Cardiac fibroblast (primary cell): ENCODE results near the gene GPR12.

Experiments used
- DNase-seq, 2 donors: peaks; one replicate each; pipeline versions ENCODE4 v3.0.0 to v3.0.0-alpha.2; 2010; ENCODE audit warnings: low read depth in 2 of 2
- H3K4me3 ChIP-seq, 2 donors: replicated peaks in 1 of 2; 1 replicate in 1 of 2; 2 replicates in 1 of 2; pipeline ENCODE4 v1.5.1; 2011; ENCODE audit warnings: low read depth in 2 of 2, low read length in 2 of 2, mild to moderate bottlenecking in 2 of 2, moderate library complexity in 1 of 2
- TF ChIP-seq, protein P1 (sequence below): IDR thresholded peaks from one replicate; pipeline ENCODE4 v1.5.1; 2011; ENCODE audit warnings: low read depth, mild to moderate bottlenecking, low read length, inconsistent platforms

GPR12 gene

GRCh38 chr13:26760832-26761582, 421 bp upstream of the GPR12 start:
- DNase-seq: no peak
- H3K4me3 ChIP-seq: no peak overlapping the region
- TF ChIP-seq, protein P1, sequence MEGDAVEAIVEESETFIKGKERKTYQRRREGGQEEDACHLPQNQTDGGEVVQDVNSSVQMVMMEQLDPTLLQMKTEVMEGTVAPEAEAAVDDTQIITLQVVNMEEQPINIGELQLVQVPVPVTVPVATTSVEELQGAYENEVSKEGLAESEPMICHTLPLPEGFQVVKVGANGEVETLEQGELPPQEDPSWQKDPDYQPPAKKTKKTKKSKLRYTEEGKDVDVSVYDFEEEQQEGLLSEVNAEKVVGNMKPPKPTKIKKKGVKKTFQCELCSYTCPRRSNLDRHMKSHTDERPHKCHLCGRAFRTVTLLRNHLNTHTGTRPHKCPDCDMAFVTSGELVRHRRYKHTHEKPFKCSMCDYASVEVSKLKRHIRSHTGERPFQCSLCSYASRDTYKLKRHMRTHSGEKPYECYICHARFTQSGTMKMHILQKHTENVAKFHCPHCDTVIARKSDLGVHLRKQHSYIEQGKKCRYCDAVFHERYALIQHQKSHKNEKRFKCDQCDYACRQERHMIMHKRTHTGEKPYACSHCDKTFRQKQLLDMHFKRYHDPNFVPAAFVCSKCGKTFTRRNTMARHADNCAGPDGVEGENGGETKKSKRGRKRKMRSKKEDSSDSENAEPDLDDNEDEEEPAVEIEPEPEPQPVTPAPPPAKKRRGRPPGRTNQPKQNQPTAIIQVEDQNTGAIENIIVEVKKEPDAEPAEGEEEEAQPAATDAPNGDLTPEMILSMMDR: no peak

- H3K4me3 ChIP-seq: no peak overlapping the region
Observed at GRCh38 chr13:26759249-26759906, 1.2 kb downstream of the GPR12 start.

GRCh38 chr13:26758496-26759157, 2.0 kb downstream of the GPR12 start:
- H3K4me3 ChIP-seq: no peak overlapping the region
- no peak for DNase-seq
- TF ChIP-seq, protein P1: no peak

More at GRCh38 chr13:26759249-26759906, 1.2 kb downstream of the GPR12 start:
- TF ChIP-seq, protein P1: no peak
- DNase-seq: no peak

GRCh38 chr13:26756961-26757360, 3.6 kb downstream of the GPR12 start:
- TF ChIP-seq, protein P1: no peak
- H3K4me3 ChIP-seq: no peak overlapping the region
- DNase-seq: no peak

- no peak overlapping the region for H3K4me3 ChIP-seq
- TF ChIP-seq, protein P1: no peak
- no peak for DNase-seq
Observed at GRCh38 chr13:26752671-26753070, 7.9 kb downstream of the GPR12 start.

GRCh38 chr13:26749905-26750304, 10.7 kb downstream of the GPR12 start:
- TF ChIP-seq, protein P1: no peak
- H3K4me3 ChIP-seq: no peak overlapping the region
- no peak for DNase-seq
